ENCODE data around the gene LTBP1.

The LTBP1 gene

GRCh38 chr2:33320573-33320972 is 373.8 kb downstream of the LTBP1 start:
- no peak overlapping the region for H3K4me3 ChIP-seq (ENCODE audit: low read length)
- TF ChIP-seq CTCF (conservative IDR thresholded peaks at IDR 0.05; ENCODE audit: low read depth, low read length) = no peak
- DNase-seq (ENCODE audit: low read depth) = no peak

GRCh38 chr2:33321236-33321771 is 374.6 kb downstream of the LTBP1 start:
- DNase-seq (ENCODE audit: low read depth) = no peak
- TF ChIP-seq CTCF (conservative IDR thresholded peaks at IDR 0.05; ENCODE audit: low read depth, low read length) = no peak
- H3K4me3 ChIP-seq (ENCODE audit: low read length) = no peak overlapping the region

GRCh38 chr2:33321876-33322483 is 375.2 kb downstream of the LTBP1 start:
- DNase-seq (ENCODE audit: low read depth) = no peak
- no peak for TF ChIP-seq CTCF (conservative IDR thresholded peaks at IDR 0.05; ENCODE audit: low read depth, low read length)
- H3K4me3 ChIP-seq (ENCODE audit: low read length) = no peak overlapping the region

- no peak for TF ChIP-seq CTCF (conservative IDR thresholded peaks at IDR 0.05; ENCODE audit: low read depth, low read length)
- H3K4me3 ChIP-seq (ENCODE audit: low read length) = no peak overlapping the region
- no peak for DNase-seq (ENCODE audit: low read depth)
Measured at GRCh38 chr2:33322612-33323011, 375.9 kb downstream of the LTBP1 start.

- DNase-seq (ENCODE audit: low read depth) = no peak
- H3K4me3 ChIP-seq (ENCODE audit: low read length) = no peak overlapping the region
- TF ChIP-seq CTCF (conservative IDR thresholded peaks at IDR 0.05; ENCODE audit: low read depth, low read length) = no peak
Measured at GRCh38 chr2:33323957-33324356, 377.2 kb downstream of the LTBP1 start.

- no peak overlapping the region for H3K4me3 ChIP-seq (ENCODE audit: low read length)
- no peak for DNase-seq (ENCODE audit: low read depth)
- TF ChIP-seq CTCF (conservative IDR thresholded peaks at IDR 0.05; ENCODE audit: low read depth, low read length) = no peak
Measured at GRCh38 chr2:33326100-33326499, 379.3 kb downstream of the LTBP1 start.

GRCh38 chr2:33333433-33333832 is 386.7 kb downstream of the LTBP1 start:
- DNase-seq (ENCODE audit: low read depth) = no peak
- TF ChIP-seq CTCF (conservative IDR thresholded peaks at IDR 0.05; ENCODE audit: low read depth, low read length) = no peak
- no peak overlapping the region for H3K4me3 ChIP-seq (ENCODE audit: low read length)
